HepG2 (cell line): ENCODE data around the gene PLIN3. TPM values are rescaled to one million over a fixed set of nuclear protein-coding genes. Genes with fewer than 3 reads are reported as not detected.

Experiments used
- AHDC1 ChIP-seq: sonication (generic); formaldehyde crosslinking; IDR thresholded peaks from 2 replicates; pipeline ENCODE4 v1.5.1; 2020; ENCODE audit warnings: mild to moderate bottlenecking, missing genetic modification reagents, borderline replicate concordance
- ETV5 ChIP-seq: IDR thresholded peaks from 2 replicates; pipeline ENCODE4 v1.6.1; 2018; ENCODE audit warnings: missing biosample characterization, missing genetic modification reagents, inconsistent platforms, borderline replicate concordance
- GZF1 ChIP-seq: sonication (generic); formaldehyde crosslinking; IDR thresholded peaks from 2 replicates; pipeline ENCODE4 v1.5.1; 2020; ENCODE audit warnings: mild to moderate bottlenecking, missing genetic modification reagents
- MXD1 ChIP-seq: sonication (generic); formaldehyde crosslinking; IDR thresholded peaks from 2 replicates; pipeline ENCODE4 v1.4.0; 2020; ENCODE audit warnings: mild to moderate bottlenecking, missing genetic modification reagents
- NFE2 ChIP-seq: sonication (generic); formaldehyde crosslinking; IDR thresholded peaks from 2 replicates; pipeline ENCODE4 v1.4.0; 2020; ENCODE audit warnings: missing genetic modification reagents
- PITX1 ChIP-seq: sonication (generic); formaldehyde crosslinking; IDR thresholded peaks from 2 replicates; pipeline ENCODE4 v1.5.1; 2020; ENCODE audit warnings: mild to moderate bottlenecking, missing genetic modification reagents
- RBAK ChIP-seq: sonication (generic); formaldehyde crosslinking; IDR thresholded peaks from 2 replicates; pipeline ENCODE4 v1.5.1; 2020; ENCODE audit warnings: mild to moderate bottlenecking, missing genetic modification reagents
- RFX1 ChIP-seq: fragments of 450-650 bp; IDR thresholded peaks from 2 replicates; pipeline ENCODE4 v1.6.1; 2017
- SKI ChIP-seq: fragments of 450-650 bp; IDR thresholded peaks from one replicate; pipeline ENCODE4 v1.6.1; 2018; ENCODE audit warnings: mild to moderate bottlenecking; ENCODE audit not compliant: partially characterized antibody
- ZBTB1 ChIP-seq: sonication (generic); formaldehyde crosslinking; IDR thresholded peaks from 2 replicates; pipeline ENCODE4 v1.4.0; 2020; ENCODE audit warnings: missing genetic modification reagents, borderline replicate concordance
- ZFP37 ChIP-seq: sonication (generic); formaldehyde crosslinking; IDR thresholded peaks from 2 replicates; pipeline ENCODE4 v1.4.0; 2020; ENCODE audit warnings: missing genetic modification reagents, borderline replicate concordance
- ZNF20 ChIP-seq: sonication (generic); formaldehyde crosslinking; IDR thresholded peaks from 2 replicates; pipeline ENCODE4 v1.4.0; 2020; ENCODE audit warnings: mild to moderate bottlenecking, moderate library complexity, missing genetic modification reagents
- ZNF337 ChIP-seq: sonication (generic); formaldehyde crosslinking; IDR thresholded peaks from 2 replicates; pipeline ENCODE4 v1.5.1; 2020; ENCODE audit warnings: missing genetic modification reagents, low read depth, mild to moderate bottlenecking, borderline replicate concordance
- ZNF549 ChIP-seq: sonication (generic); formaldehyde crosslinking; IDR thresholded peaks from 2 replicates; pipeline ENCODE4 v1.5.0; 2020; ENCODE audit warnings: missing genetic modification reagents
- ZNF589 ChIP-seq: sonication (generic); formaldehyde crosslinking; conservative IDR thresholded peaks from 2 replicates; pipeline ENCODE4 v1.8.0; 2022; ENCODE audit warnings: mild to moderate bottlenecking, moderate library complexity, missing genetic modification reagents
- ZNF761 ChIP-seq: sonication (generic); formaldehyde crosslinking; conservative IDR thresholded peaks from 2 replicates; pipeline ENCODE4 v1.4.0; 2020; ENCODE audit warnings: mild to moderate bottlenecking, missing genetic modification reagents
- ZNF780A ChIP-seq: sonication (generic); formaldehyde crosslinking; IDR thresholded peaks from 2 replicates; pipeline ENCODE4 v1.8.0; 2022; ENCODE audit warnings: mild to moderate bottlenecking, missing genetic modification reagents, moderate library complexity
- ZNF883 ChIP-seq: sonication (generic); formaldehyde crosslinking; IDR thresholded peaks from 2 replicates; pipeline ENCODE4 v1.5.1; 2020; ENCODE audit warnings: mild to moderate bottlenecking, missing genetic modification reagents; ENCODE audit errors: not compliant biosample characterization
- ZSCAN21 ChIP-seq: sonication (generic); formaldehyde crosslinking; IDR thresholded peaks from 2 replicates; pipeline ENCODE4 v1.8.0; 2022; ENCODE audit warnings: mild to moderate bottlenecking, missing genetic modification reagents, moderate library complexity, borderline replicate concordance
- polyA plus RNA-seq, 8 experiments: library from polyadenylated mRNA; depleted of rRNA in 3 of 8; stranded (reverse) in 7 of 8; unstranded in 1 of 8; fragments of >200 nt; fragmentation: Illumina TruSeq in 4 of 8; extraction: Trizol in 4 of 8; gene quantifications; 2 replicates each; pipeline versions ENCODE4 v1.2.1 to v1.2.3, GENCODE V29; 2011 to 2016; ENCODE audit warnings: low read depth in 4 of 8, missing spikeins in 1 of 8, mixed read lengths in 1 of 8; ENCODE audit not compliant: insufficient read depth in 1 of 8
- total RNA-seq, 5 experiments: library from RNA; depleted of rRNA; stranded (reverse); fragments of >200 nt; fragmentation: Illumina TruSeq; extraction: Trizol; gene quantifications; 2 replicates each; pipeline ENCODE4 v1.2.3, GENCODE V29; 2016; ENCODE audit warnings: low read depth in 1 of 5
- TF ChIP-seq, protein P1 (sequence below): sonication (generic); formaldehyde crosslinking; IDR thresholded peaks from 2 replicates; pipeline ENCODE4 v1.8.1; 2023; ENCODE audit warnings: mild to moderate bottlenecking, moderate library complexity, missing genetic modification reagents
- TF ChIP-seq, protein P2 (sequence below): sonication (generic); formaldehyde crosslinking; IDR thresholded peaks from 2 replicates; pipeline ENCODE4 v1.9.0; 2022; ENCODE audit warnings: low read depth, missing genetic modification reagents

Gene PLIN3
- total and polyA plus RNA-seq, 2 of the 13 experiments (the other 11 are each of a cell fraction or from before 2014, with no cell fraction given): 49.3 to 57.9 TPM

GRCh38 chr19:4867534-4868285, at the start of gene PLIN3 (continued):
- TF ChIP-seq AHDC1 (CRISPR knock-in tag) (no peak), ZNF20 (CRISPR knock-in tag) (no peak), MXD1 (CRISPR knock-in tag) (peak; percentile 68; the same call in 1 of the 2 replicates), ZNF780A (CRISPR knock-in tag) (no peak), ZNF337 (CRISPR knock-in tag) (0 out of 2 replicates have a peak, but pooled peaks have one; percentile 22), ZNF761 (CRISPR knock-in tag) (no peak; the same call in 1 of the 2 replicates), ZNF589 (no peak), RBAK (CRISPR knock-in tag) (no peak), ZFP37 (CRISPR knock-in tag) (no peak), ZSCAN21 (CRISPR knock-in tag) (peak; percentile 37; the same call in 1 of the 2 replicates), ZBTB1 (no peak), ETV5 (CRISPR knock-in tag) (no peak), ZNF549 (CRISPR knock-in tag) (no peak), ZNF883 (CRISPR knock-in tag) (peak; percentile 52), RFX1 (no peak), PITX1 (CRISPR knock-in tag) (peak; percentile 61), SKI (peak; percentile 57), GZF1 (no peak), NFE2 (CRISPR knock-in tag) (no peak)
- TF ChIP-seq, protein P1, sequence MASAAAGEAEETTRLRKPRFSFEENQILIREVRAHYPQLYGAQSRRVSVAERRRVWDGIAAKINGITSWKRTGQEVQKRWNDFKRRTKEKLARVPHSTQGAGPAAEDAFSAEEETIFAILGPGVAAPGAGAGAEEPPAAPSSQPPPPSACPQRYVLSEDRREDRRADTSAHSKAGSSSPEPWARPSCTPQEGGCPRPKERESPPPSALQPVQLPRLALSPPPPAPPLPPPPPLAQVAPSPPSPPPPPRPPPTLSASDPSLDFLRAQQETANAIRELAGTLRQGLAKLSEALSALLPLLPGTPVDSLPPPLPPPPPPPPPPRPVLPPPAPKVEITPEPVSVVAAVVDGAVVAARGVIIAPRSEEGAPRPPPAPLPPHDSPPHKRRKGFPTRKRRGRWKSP (CRISPR knock-in tag): peak; percentile 79
- TF ChIP-seq, protein P2, sequence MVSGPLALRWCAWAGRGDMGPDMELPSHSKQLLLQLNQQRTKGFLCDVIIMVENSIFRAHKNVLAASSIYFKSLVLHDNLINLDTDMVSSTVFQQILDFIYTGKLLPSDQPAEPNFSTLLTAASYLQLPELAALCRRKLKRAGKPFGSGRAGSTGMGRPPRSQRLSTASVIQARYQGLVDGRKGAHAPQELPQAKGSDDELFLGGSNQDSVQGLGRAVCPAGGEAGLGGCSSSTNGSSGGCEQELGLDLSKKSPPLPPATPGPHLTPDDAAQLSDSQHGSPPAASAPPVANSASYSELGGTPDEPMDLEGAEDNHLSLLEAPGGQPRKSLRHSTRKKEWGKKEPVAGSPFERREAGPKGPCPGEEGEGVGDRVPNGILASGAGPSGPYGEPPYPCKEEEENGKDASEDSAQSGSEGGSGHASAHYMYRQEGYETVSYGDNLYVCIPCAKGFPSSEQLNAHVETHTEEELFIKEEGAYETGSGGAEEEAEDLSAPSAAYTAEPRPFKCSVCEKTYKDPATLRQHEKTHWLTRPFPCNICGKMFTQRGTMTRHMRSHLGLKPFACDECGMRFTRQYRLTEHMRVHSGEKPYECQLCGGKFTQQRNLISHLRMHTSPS: no peak
